Measurements from ENCODE around the gene KNSTRN.

- TF ChIP-seq CTCF (IDR thresholded peaks at IDR 0.05) = no peak
- TF ChIP-seq POLR2A (IDR thresholded peaks at IDR 0.05) = no peak
Observed at GRCh38 chr15:40382580-40383456, at the start of gene KNSTRN.

Measured in suprapubic skin (tissue), 3 donors.